ENCODE results near the gene NAB2. TPM values are rescaled to one million over a fixed set of nuclear protein-coding genes. Genes with fewer than 3 reads are reported as not detected.

The NAB2 gene
- total and polyA plus RNA-seq, 2 donors: 25.6 to 39.1 TPM

DNA sequence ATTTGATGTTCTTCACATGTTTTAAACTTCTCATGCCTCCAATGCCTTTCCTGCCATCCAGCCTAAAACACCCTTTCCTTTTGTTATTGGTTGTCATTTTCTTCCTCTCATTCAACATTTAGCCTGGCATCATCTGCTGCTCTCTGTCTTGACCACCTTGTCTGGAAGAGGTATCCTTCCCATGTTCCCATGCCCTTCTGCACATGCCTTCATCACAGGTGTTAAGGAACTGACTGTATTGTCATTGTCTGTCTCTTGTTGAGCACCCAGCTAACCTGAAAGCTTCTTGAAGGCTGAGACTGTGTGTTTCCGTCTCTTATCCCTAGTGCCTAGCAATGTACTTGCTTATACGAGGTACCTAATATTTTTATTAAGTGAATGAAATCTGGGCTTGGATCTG, 34.9 kb downstream of the NAB2 start:
- H3K36me3 ChIP-seq (ENCODE audit: insufficient read depth): no peaks in the 10 kb centered on the region
- 43% methylated on average over 2 of the region's 2 CpGs for WGBS
- no peak for DNase-seq (ENCODE audit: extremely low spot score)
- H3K4me3 ChIP-seq (ENCODE audit: low read depth, low read length): no peak overlapping the region
- H3K4me1 ChIP-seq (ENCODE audit: insufficient read depth): no peaks in the 10 kb centered on the region
- H3K27ac ChIP-seq (ENCODE audit: low read depth): no peak overlapping the region

DNA sequence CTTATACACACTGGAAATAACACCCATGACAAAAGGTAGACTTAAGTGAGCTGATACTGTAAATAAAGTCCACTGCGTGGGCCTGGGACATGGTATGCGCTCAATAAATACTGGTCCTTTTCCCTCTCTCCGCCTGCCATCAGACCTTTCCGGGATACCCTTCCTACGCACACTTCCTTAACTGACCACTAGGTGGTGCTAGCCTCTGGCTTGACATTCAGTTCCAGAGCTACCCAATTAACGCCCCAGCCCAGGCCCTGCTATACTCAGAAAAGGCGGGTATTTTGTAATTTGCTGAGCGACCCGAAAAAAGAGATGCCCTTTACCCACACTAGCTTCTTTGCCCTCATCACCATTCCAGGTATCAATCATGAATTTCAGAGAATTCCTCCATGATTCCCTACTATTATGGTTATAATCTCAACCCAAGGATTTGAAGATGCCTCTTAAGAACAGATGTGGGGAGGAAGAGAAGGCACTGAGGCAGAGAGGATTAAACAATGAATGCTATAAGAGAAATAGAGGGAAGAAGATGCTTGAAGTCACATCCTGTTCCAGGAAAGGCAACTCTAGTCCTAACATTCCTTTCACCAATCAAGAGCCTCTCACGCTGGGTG, 35.5 kb downstream of the NAB2 start:
- Histone ChIP-seq H3K4me3 (ENCODE audit: low read depth, low read length) (no peak overlapping the region), H3K4me1 (ENCODE audit: insufficient read depth) (no peaks in the 10 kb centered on the region), H3K36me3 (ENCODE audit: insufficient read depth) (no peaks in the 10 kb centered on the region), H3K27ac (ENCODE audit: low read depth) (no peak overlapping the region)
- WGBS: 15% methylated on average over 10 of the region's 10 CpGs
- DNase-seq (ENCODE audit: extremely low spot score): no peak

- H3K36me3 ChIP-seq (ENCODE audit: insufficient read depth): no peaks in the 10 kb centered on the region
- 96% methylated on average over 11 of the region's 11 CpGs for WGBS
- DNase-seq (ENCODE audit: extremely low spot score): no peak
- no peak overlapping the region for H3K27ac ChIP-seq (ENCODE audit: low read depth)
- no peaks in the 10 kb centered on the region for H3K4me1 ChIP-seq (ENCODE audit: insufficient read depth)
- H3K4me3 ChIP-seq (ENCODE audit: low read depth, low read length): no peak overlapping the region
Observed at GRCh38 chr12:57126061-57126460, 37.1 kb downstream of the NAB2 start.

DNA sequence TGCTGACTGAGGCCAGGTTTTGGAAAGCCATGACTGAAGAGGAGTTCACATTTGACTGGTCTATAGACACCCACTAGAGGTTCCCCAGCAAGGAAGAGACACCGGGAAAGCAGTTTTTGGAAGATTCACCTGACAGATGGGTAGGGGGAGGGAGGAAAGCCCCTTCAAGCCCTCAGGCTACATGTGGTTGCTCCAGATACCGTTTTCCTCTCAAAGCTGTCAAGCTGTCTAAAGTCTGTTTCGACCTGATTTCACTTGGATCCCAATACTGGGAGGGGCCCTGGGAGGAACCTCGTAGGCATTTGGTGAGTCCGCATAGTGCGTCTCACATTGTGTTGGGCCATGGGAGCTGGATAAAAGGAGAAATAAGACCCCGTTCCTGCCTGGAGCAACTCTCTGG, 37.6 kb downstream of the NAB2 start:
- Histone ChIP-seq H3K36me3 (ENCODE audit: insufficient read depth) (no peaks in the 10 kb centered on the region), H3K4me3 (ENCODE audit: low read depth, low read length) (no peak overlapping the region), H3K27ac (ENCODE audit: low read depth) (no peak overlapping the region), H3K4me1 (ENCODE audit: insufficient read depth) (no peaks in the 10 kb centered on the region)
- 50% methylated on average over 7 of the region's 7 CpGs for WGBS
- DNase-seq (ENCODE audit: extremely low spot score): no peak

GRCh38 chr12:57127101-57127725, 38.3 kb downstream of the NAB2 start:
- DNase-seq (ENCODE audit: extremely low spot score): no peak
- peak overlapping the region; percentile 11 for H3K27ac ChIP-seq (ENCODE audit: low read depth)
- no peaks in the 10 kb centered on the region for H3K4me1 ChIP-seq (ENCODE audit: insufficient read depth)
- 6% methylated on average over 26 of the region's 26 CpGs for WGBS
- H3K4me3 ChIP-seq (ENCODE audit: low read depth, low read length): peak overlapping the region; percentile 88
- H3K36me3 ChIP-seq (ENCODE audit: insufficient read depth): no peaks in the 10 kb centered on the region

- under 1% methylated on average over 57 of the region's 57 CpGs for WGBS
Observed at GRCh38 chr12:57127726-57128518, 39.0 kb downstream of the NAB2 start, which contains the start of gene LRP1. Gene LRP1 (plus strand): TSS chr12:57128483. CDS start chr12:57128965, 482 bp downstream.

GRCh38 chr12:57128519-57129247, 39.8 kb downstream of the NAB2 start:
- H3K4me3 ChIP-seq (ENCODE audit: low read depth, low read length): peak overlapping the region; percentile 88
- no peak for DNase-seq (ENCODE audit: extremely low spot score)
- H3K27ac ChIP-seq (ENCODE audit: low read depth): peak overlapping the region; percentile 66
- H3K36me3 ChIP-seq (ENCODE audit: insufficient read depth): no peaks in the 10 kb centered on the region
- H3K4me1 ChIP-seq (ENCODE audit: insufficient read depth): no peaks in the 10 kb centered on the region
- WGBS: 2% methylated on average over 35 of the region's 35 CpGs

More at GRCh38 chr12:57127726-57128518, 39.0 kb downstream of the NAB2 start, which contains the start of gene LRP1:
- H3K4me3 ChIP-seq (ENCODE audit: low read depth, low read length): peak within 1 kb of the TSS; percentile 88
- no peaks in the 10 kb centered on the region for H3K36me3 ChIP-seq (ENCODE audit: insufficient read depth)
- peak; percentile 73 for DNase-seq (ENCODE audit: extremely low spot score)
- no peaks in the 10 kb centered on the region for H3K4me1 ChIP-seq (ENCODE audit: insufficient read depth)
- peak within 1 kb of the TSS; percentile 97 for H3K27ac ChIP-seq (ENCODE audit: low read depth)

- DNase-seq (ENCODE audit: extremely low spot score): no peak
- Histone ChIP-seq H3K27ac (ENCODE audit: low read depth) (peak overlapping the region; percentile 66), H3K4me3 (ENCODE audit: low read depth, low read length) (peak overlapping the region; percentile 88), H3K36me3 (ENCODE audit: insufficient read depth) (no peaks in the 10 kb centered on the region), H3K4me1 (ENCODE audit: insufficient read depth) (no peaks in the 10 kb centered on the region)
- WGBS: 6% methylated on average over 12 of the region's 12 CpGs
Observed at GRCh38 chr12:57129321-57129842, 40.5 kb downstream of the NAB2 start.

DNA sequence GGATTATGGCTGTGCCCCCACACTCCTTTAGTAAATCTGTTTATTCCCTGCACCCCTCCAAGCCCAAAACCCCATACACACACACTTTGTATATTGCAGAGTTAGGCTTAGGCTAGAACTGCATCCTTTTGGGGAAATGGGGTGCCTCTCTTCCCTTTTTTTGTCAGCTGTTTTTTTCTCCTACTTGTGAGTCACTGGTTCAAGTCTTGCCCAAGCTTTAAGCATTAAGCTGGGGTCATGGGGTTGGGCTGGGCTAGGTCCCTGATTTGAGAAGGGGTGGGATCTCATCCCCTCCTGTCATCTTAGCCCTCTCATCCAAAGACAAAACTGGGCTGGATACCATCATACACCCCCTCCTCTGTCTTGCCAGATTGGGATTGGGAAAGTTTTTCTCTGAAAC, 41.0 kb downstream of the NAB2 start:
- DNase-seq (ENCODE audit: extremely low spot score): no peak
- H3K36me3 ChIP-seq (ENCODE audit: insufficient read depth): no peaks in the 10 kb centered on the region
- H3K4me1 ChIP-seq (ENCODE audit: insufficient read depth): no peaks in the 10 kb centered on the region
- peak overlapping the region; percentile 66 for H3K27ac ChIP-seq (ENCODE audit: low read depth)
- peak overlapping the region; percentile 88 for H3K4me3 ChIP-seq (ENCODE audit: low read depth, low read length)

DNA sequence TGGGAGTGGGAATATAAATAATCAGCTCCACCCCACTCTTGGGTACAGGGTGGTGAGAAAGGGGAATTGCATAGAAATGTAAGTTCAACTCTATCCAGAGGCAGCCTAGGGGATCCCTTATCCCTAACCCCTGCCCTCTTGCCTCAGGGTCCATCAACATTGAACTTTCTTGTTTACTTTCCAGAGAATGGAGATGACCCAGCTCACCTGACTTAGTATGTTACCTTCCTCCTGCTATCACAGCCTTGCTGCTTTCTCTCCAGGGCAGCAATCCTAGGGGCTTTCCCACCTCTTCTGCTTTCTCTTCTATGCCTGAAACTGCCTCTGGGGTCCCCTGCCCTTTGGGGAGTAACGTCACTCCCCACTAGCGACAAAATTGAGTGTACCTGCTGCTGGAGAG, 42.0 kb downstream of the NAB2 start:
- H3K36me3 ChIP-seq (ENCODE audit: insufficient read depth): no peaks in the 10 kb centered on the region
- WGBS: 58% methylated on average over 2 of the region's 2 CpGs
- H3K4me1 ChIP-seq (ENCODE audit: insufficient read depth): no peaks in the 10 kb centered on the region
- no peak for DNase-seq (ENCODE audit: extremely low spot score)
- no peak overlapping the region for H3K4me3 ChIP-seq (ENCODE audit: low read depth, low read length)
- H3K27ac ChIP-seq (ENCODE audit: low read depth): no peak overlapping the region

- WGBS: 50% methylated on average over 9 of the region's 9 CpGs
- Histone ChIP-seq H3K36me3 (ENCODE audit: insufficient read depth) (no peaks in the 10 kb centered on the region), H3K27ac (ENCODE audit: low read depth) (no peak overlapping the region), H3K4me1 (ENCODE audit: insufficient read depth) (no peaks in the 10 kb centered on the region), H3K4me3 (ENCODE audit: low read depth, low read length) (no peak overlapping the region)
- DNase-seq (ENCODE audit: extremely low spot score): no peak
Observed at GRCh38 chr12:57131896-57132744, 43.2 kb downstream of the NAB2 start.

- DNase-seq (ENCODE audit: extremely low spot score): no peak
- H3K4me1 ChIP-seq (ENCODE audit: insufficient read depth): no peaks in the 10 kb centered on the region
Observed at GRCh38 chr12:57133013-57133569, 44.2 kb downstream of the NAB2 start.

More at GRCh38 chr12:57133013-57133569, 44.2 kb downstream of the NAB2 start:
- peak overlapping the region; percentile 13 for H3K27ac ChIP-seq (ENCODE audit: low read depth)
- H3K4me3 ChIP-seq (ENCODE audit: low read depth, low read length): no peak overlapping the region
- no peaks in the 10 kb centered on the region for H3K36me3 ChIP-seq (ENCODE audit: insufficient read depth)
- 47% methylated on average over 4 of the region's 4 CpGs for WGBS
